IMR-90 (cell line): ENCODE measurements around the gene EPB41L3. TPM values are rescaled to one million over a fixed set of nuclear protein-coding genes. Genes with fewer than 3 reads are reported as not detected.

Experiments
- ATAC-seq: fragments of 200-7000 bp; cut with Tn5 transposase; 2 replicates; pipeline ENCODE4 v1.9.1; 2020; ENCODE audit warnings: low read depth, mild to moderate bottlenecking, moderate library complexity
- BruUV-seq: library from RNA; stranded (reverse); fragments of 400-500 nt; replicated peaks from 2 replicates; lab custom pipeline; 2021; lab: Mats Ljungman, UMichigan
- CTCF ChIA-PET: fragments of 300-600 bp; formaldehyde crosslinking; extraction: SDS; loops from one replicate; lab custom pipeline; 2021; ENCODE audit warnings: antibody characterized with exemption; lab: Yijun Ruan, JAX
- POLR2A ChIA-PET: fragments of 300-600 bp; sonication (Branson Sonifier 250); formaldehyde crosslinking; loops from one replicate; lab custom pipeline; 2022; ENCODE audit warnings: antibody characterized with exemption; ENCODE audit not compliant: unreplicated experiment; lab: Charles Lee
- DNase-seq: peaks from one replicate; pipeline ENCODE4 v3.0.0; 2013
- H2AFZ ChIP-seq: replicated peaks from 2 replicates; pipeline ENCODE3; 2013; ENCODE audit warnings: low read length, mild to moderate bottlenecking; ENCODE audit not compliant: poor library complexity
- H2AK5ac ChIP-seq: 2 replicates; pipeline ENCODE4 v1.6.1; 2013; ENCODE audit warnings: low read depth, low read length, inconsistent platforms
- H2AK9ac ChIP-seq: replicated peaks from 2 replicates; pipeline ENCODE3; 2013; ENCODE audit warnings: mild to moderate bottlenecking, low read depth, low read length, moderate library complexity; ENCODE audit not compliant: poor library complexity
- H2BK120ac ChIP-seq: 2 replicates; pipeline ENCODE4 v1.6.1; 2013; ENCODE audit warnings: low read depth, low read length, inconsistent platforms
- H2BK15ac ChIP-seq: 3 replicates; pipeline ENCODE4 v1.6.1; 2013; ENCODE audit warnings: low read depth, low read length, inconsistent platforms
- H2BK20ac ChIP-seq: 2 replicates; pipeline ENCODE4 v1.6.1; 2013; ENCODE audit warnings: low read depth, mild to moderate bottlenecking, inconsistent platforms, low read length, moderate library complexity
- H2BK5ac ChIP-seq: 2 replicates; pipeline ENCODE4 v1.6.1; 2013; ENCODE audit warnings: mild to moderate bottlenecking, low read depth, low read length, inconsistent platforms; ENCODE audit not compliant: poor library complexity, severe bottlenecking
- H3K14ac ChIP-seq: replicated peaks from 2 replicates; pipeline ENCODE4 v1.6.1; 2013; ENCODE audit warnings: low read depth, low read length, inconsistent platforms
- H3K18ac ChIP-seq: 2 replicates; pipeline ENCODE4 v1.6.1; 2013; ENCODE audit warnings: low read depth, low read length, control low read depth
- H3K23ac ChIP-seq: 2 replicates; pipeline ENCODE4 v1.6.1; 2013; ENCODE audit warnings: low read depth, low read length, inconsistent platforms
- H3K27ac ChIP-seq: 2 replicates; pipeline ENCODE4 v1.5.1; 2013; ENCODE audit warnings: mild to moderate bottlenecking, control low read depth, low read length; ENCODE audit not compliant: insufficient read depth
- H3K27me3 ChIP-seq: 2 replicates; pipeline ENCODE4 v1.6.1; 2013; ENCODE audit warnings: low read length; ENCODE audit not compliant: control insufficient read depth, insufficient read depth
- H3K36me3 ChIP-seq: 2 replicates; pipeline ENCODE4 v1.6.1; 2013; ENCODE audit warnings: low read length, mixed read lengths; ENCODE audit not compliant: control insufficient read depth, insufficient read depth
- H3K4ac ChIP-seq: 2 replicates; pipeline ENCODE4 v1.6.1; 2013; ENCODE audit warnings: low read depth, low read length, inconsistent platforms
- H3K4me1 ChIP-seq: 2 replicates; pipeline ENCODE4 v1.6.1; 2013; ENCODE audit warnings: low read length, mixed read lengths; ENCODE audit not compliant: control insufficient read depth, insufficient read depth
- H3K4me2 ChIP-seq: 2 replicates; pipeline ENCODE4 v1.6.1; 2013; ENCODE audit warnings: low read depth, mild to moderate bottlenecking, control low read depth, low read length, moderate library complexity
- H3K4me3 ChIP-seq: 2 replicates; pipeline ENCODE4 v1.5.1; 2013; ENCODE audit warnings: low read depth, mild to moderate bottlenecking, control low read depth, low read length, moderate library complexity; ENCODE audit not compliant: insufficient read depth
- H3K56ac ChIP-seq: 2 replicates; pipeline ENCODE4 v1.6.1; 2013; ENCODE audit warnings: low read length, inconsistent platforms; ENCODE audit not compliant: insufficient read depth; ENCODE audit errors: extremely low read depth
- H3K79me1 ChIP-seq, 2 experiments: 2 replicates each; pipeline ENCODE4 v1.6.1; 2013; ENCODE audit warnings: low read length in 2 of 2, inconsistent platforms in 1 of 2, low read depth in 1 of 2
- H3K9ac ChIP-seq: 2 replicates; pipeline ENCODE4 v1.6.1; 2013; ENCODE audit warnings: low read depth, low read length, control low read depth
- H3K9me1 ChIP-seq: 2 replicates; pipeline ENCODE4 v1.6.1; 2013; ENCODE audit warnings: low read length, inconsistent platforms; ENCODE audit not compliant: insufficient read depth
- H3K9me3 ChIP-seq: 2 replicates; pipeline ENCODE4 v1.6.1; 2013; ENCODE audit warnings: low read length; ENCODE audit not compliant: control insufficient read depth, insufficient read depth
- H4K20me1 ChIP-seq: 2 replicates; pipeline ENCODE4 v1.6.1; 2013; ENCODE audit warnings: low read length, inconsistent platforms; ENCODE audit not compliant: insufficient read depth
- H4K5ac ChIP-seq: 2 replicates; pipeline ENCODE4 v1.6.1; 2013; ENCODE audit warnings: mild to moderate bottlenecking, low read depth, low read length, control low read depth
- H4K8ac ChIP-seq, 2 experiments: 2 replicates each; pipeline ENCODE4 v1.6.1; 2013; ENCODE audit warnings: low read depth in 2 of 2, low read length in 2 of 2, control low read depth in 1 of 2, inconsistent platforms in 1 of 2
- H4K91ac ChIP-seq: 2 replicates; pipeline ENCODE4 v1.6.1; 2013; ENCODE audit warnings: low read depth, low read length, inconsistent platforms; ENCODE audit not compliant: insufficient read depth
- BHLHE40 ChIP-seq: fragments of 150-350 bp; IDR thresholded peaks from 2 replicates; pipeline ENCODE4 v1.6.1; 2016; ENCODE audit warnings: mild to moderate bottlenecking, low read depth, low read length
- CEBPB ChIP-seq: IDR thresholded peaks from 2 replicates; pipeline ENCODE4 v1.6.1; 2012; ENCODE audit warnings: low read depth, low read length, improper control_type of control experiment
- CHD1 ChIP-seq: IDR thresholded peaks from 2 replicates; pipeline ENCODE4 v1.6.1; 2012; ENCODE audit warnings: low read depth, low read length, improper control_type of control experiment
- CTCF ChIP-seq: conservative IDR thresholded peaks from 2 replicates; pipeline ENCODE4 v1.5.1; 2012; ENCODE audit warnings: mild to moderate bottlenecking, low read depth, low read length, improper control_type of control experiment
- ELK1 ChIP-seq: fragments of 150-350 bp; IDR thresholded peaks from 2 replicates; pipeline ENCODE4 v1.6.1; 2016; ENCODE audit warnings: low read depth, mild to moderate bottlenecking, low read length, moderate library complexity, borderline replicate concordance
- FOS ChIP-seq: fragments of 150-350 bp; IDR thresholded peaks from 2 replicates; pipeline ENCODE4 v1.6.1; 2016; ENCODE audit warnings: low read depth, low read length
- MAFK ChIP-seq: IDR thresholded peaks from 2 replicates; pipeline ENCODE4 v1.6.1; 2012; ENCODE audit warnings: low read depth, low read length, improper control_type of control experiment
- MAZ ChIP-seq: IDR thresholded peaks from 2 replicates; pipeline ENCODE4 v1.6.1; 2012; ENCODE audit warnings: low read depth, mild to moderate bottlenecking, low read length, improper control_type of control experiment, moderate library complexity, borderline replicate concordance
- MXI1 ChIP-seq: IDR thresholded peaks from 2 replicates; pipeline ENCODE4 v1.6.1; 2012; ENCODE audit warnings: low read depth, mild to moderate bottlenecking, low read length, moderate library complexity, borderline replicate concordance
- NFE2L2 ChIP-seq: fragments of 150-350 bp; IDR thresholded peaks from 2 replicates; pipeline ENCODE4 v1.6.1; 2016; ENCODE audit warnings: low read depth, mild to moderate bottlenecking, low read length
- POLR2A ChIP-seq: IDR thresholded peaks from 2 replicates; pipeline ENCODE4 v1.6.1; 2012; ENCODE audit warnings: mild to moderate bottlenecking, low read depth, low read length
- RAD21 ChIP-seq: IDR thresholded peaks from 2 replicates; pipeline ENCODE4 v1.6.1; 2012; ENCODE audit warnings: low read length, improper control_type of control experiment
- RCOR1 ChIP-seq: IDR thresholded peaks from 2 replicates; pipeline ENCODE4 v1.6.1; 2012; ENCODE audit warnings: mild to moderate bottlenecking, low read length, improper control_type of control experiment; ENCODE audit not compliant: insufficient replicate concordance
- SMC3 ChIP-seq: fragments of 150-350 bp; IDR thresholded peaks from 2 replicates; pipeline ENCODE4 v1.6.1; 2016; ENCODE audit warnings: low read depth, mild to moderate bottlenecking, antibody characterized with exemption, low read length, moderate library complexity
- USF2 ChIP-seq: fragments of 150-350 bp; IDR thresholded peaks from 2 replicates; pipeline ENCODE4 v1.6.1; 2017; ENCODE audit warnings: mild to moderate bottlenecking, antibody characterized with exemption, low read length, low read depth
- WGBS, 2 experiments: methylation state at CpG; one replicate each; pipeline versions ENCODE4 v1.1.5 to v1.1.7; 2013; ENCODE audit warnings: missing lambda C conversion rate in 2 of 2; ENCODE audit not compliant: insufficient read length in 1 of 2; ENCODE audit errors: extremely low coverage in 2 of 2; 5-methylcytosine and 5-hydroxymethylcytosine counted together
- dilution Hi-C: fragments of 300-500 bp; cut with HindIII; formaldehyde crosslinking; loops from one replicate; pipeline ENCODE4 v1.14.3; 2018; ENCODE audit warnings: low sequenced_read_pairs; ENCODE audit not compliant: unreplicated experiment
- in situ Hi-C: fragments of 300-500 bp; cut with MboI; formaldehyde crosslinking; loops from 3 replicates; pipeline ENCODE4 v1.14.3; 2019; ENCODE audit warnings: low sequenced_read_pairs, inconsistent platforms, mixed read lengths
- intact Hi-C: fragments of 100-400 bp; cut with micrococcal nuclease; formaldehyde crosslinking; loops from 2 replicates; pipeline ENCODE4 v1.10.0; 2022
- polyA plus RNA-seq, 3 experiments: library from polyadenylated mRNA; depleted of rRNA; stranded (reverse); fragments of >200 nt; gene quantifications; 2 replicates each; pipeline ENCODE4 v1.2.3, GENCODE V29; 2012; ENCODE audit warnings: low replicate concordance in 1 of 3
- total RNA-seq: library from RNA; depleted of rRNA; stranded (reverse); fragments of >200 nt; gene quantifications from 2 replicates; pipeline ENCODE4 v1.2.3, GENCODE V29; 2012

The EPB41L3 gene
- total and polyA plus RNA-seq, 2 of the 4 experiments (the other 2 are of a cell fraction): 36.6 to 70.3 TPM

- Histone ChIP-seq H3K56ac (no peak overlapping the region), H3K79me1 (no peaks in the 10 kb centered on the region), H3K27me3 (no peaks in the 10 kb centered on the region), H3K9me3 (no peaks in the 10 kb centered on the region), H3K14ac (no peak overlapping the region), H3K23ac (no peak overlapping the region), H3K18ac (no peak overlapping the region), H4K5ac (no peak overlapping the region), H3K9me1 (no peaks in the 10 kb centered on the region), H4K91ac (no peak overlapping the region), H3K9ac (no peak overlapping the region), H3K27ac (no peak overlapping the region), H3K36me3 (peaks cover 2% of the 10 kb centered on the region), H3K4ac (no peak overlapping the region), H2BK15ac (no peak overlapping the region), H2AK5ac (no peak overlapping the region), H2BK120ac (no peak overlapping the region), H2BK20ac (no peak overlapping the region), H3K4me1 (no peaks in the 10 kb centered on the region), H3K4me2 (no peak overlapping the region), H2AFZ (no peak overlapping the region), H2BK5ac (no peak overlapping the region), H2AK9ac (no peak overlapping the region), H4K8ac (no peak overlapping the region), H3K4me3 (no peak overlapping the region), H4K20me1 (no peaks in the 10 kb centered on the region)
- dilution Hi-C loops (no loop called here), in situ Hi-C loops (no loop called here), intact Hi-C loops (no loop called here)
- TF ChIP-seq MAFK (no peak), RAD21 (no peak), FOS (no peak), USF2 (no peak), CTCF (no peak), NFE2L2 (no peak), POLR2A (no peak), MXI1 (no peak), MAZ (no peak), CHD1 (no peak), CEBPB (no peak), SMC3 (no peak), ELK1 (no peak), RCOR1 (no peak), BHLHE40 (no peak)
- DNase-seq: no peak
- ChIA-PET POLR2A (no interaction called here), CTCF (no interaction called here)
- ATAC-seq: no peak
- BruUV-seq: no TSS peak
- WGBS, 2 experiments: 90% methylated on average over 9 of the region's 12 CpGs; no CpG with 5 or more reads in 1 of the 2 experiments
These were observed 128.1 kb downstream of the EPB41L3 start for GRCh38 chr18:5415665-5416064.
